K562 (cell line): Measurements from ENCODE around the gene SLC12A6. TPM values are rescaled to one million over a fixed set of nuclear protein-coding genes. Genes with fewer than 3 reads are reported as not detected.

Experiments used
- ATAC-seq: fragments of 200-7000 bp; cut with Tn5 transposase; 3 replicates; pipeline ENCODE4 v1.9.1; 2020; ENCODE audit warnings: moderate library complexity
- BruUV-seq: library from RNA; stranded (reverse); fragments of 400-500 nt; replicated peaks from 2 replicates; lab custom pipeline; 2021; lab: Mats Ljungman, UMichigan
- CTCF ChIA-PET: fragments of 300-600 bp; formaldehyde crosslinking; extraction: SDS; loops from one replicate; lab custom pipeline; 2021; ENCODE audit warnings: low intra/inter-chr PET ratio; lab: Yijun Ruan, JAX
- POLR2A ChIA-PET: fragments of 300-600, 350-650 bp; sonication (Branson Sonifier 250); formaldehyde crosslinking; extraction: SDS; loops from one replicate; lab custom pipeline; 2021; ENCODE audit warnings: antibody characterized with exemption, inconsistent platforms; lab: Yijun Ruan, JAX
- DNase-seq, 4 experiments: peaks; one replicate each; pipeline versions ENCODE4 v3.0.0 to v3.0.0-alpha.2; 2011 to 2018; ENCODE audit warnings: low spot score in 3 of 4, mixed read lengths in 3 of 4; ENCODE audit errors: extremely low read depth in 1 of 4
- FAIRE-seq: peaks from 2 replicates; lab custom pipeline; 2011; peaks lifted over from hg19 to GRCh38; lab: Jason Lieb, UNC
- H2AFZ ChIP-seq: 2 replicates; pipeline ENCODE4 v1.6.0; 2011; ENCODE audit warnings: low read depth, low read length, control low read depth, inconsistent platforms
- H3K27ac ChIP-seq: fragments of 200-600 bp; 3 replicates; pipeline ENCODE4 v1.8.0; 2011; ENCODE audit warnings: low read depth, mild to moderate bottlenecking, control low read depth, inconsistent platforms, low read length, moderate library complexity, mixed read lengths; ENCODE audit errors: extremely low read depth
- H3K27me3 ChIP-seq, 2 experiments: fragments of 300-600 bp in 1 of 2; 2 replicates in 1 of 2; 3 replicates in 1 of 2; pipeline versions ENCODE4 v1.6.0 to v1.8.0; 2011; ENCODE audit warnings: inconsistent platforms in 2 of 2, low read length in 2 of 2, mild to moderate bottlenecking in 1 of 2, mixed read lengths in 1 of 2, moderate library complexity in 1 of 2; ENCODE audit not compliant: control insufficient read depth in 2 of 2, insufficient read depth in 2 of 2
- H3K36me3 ChIP-seq: fragments of 300-600 bp; 3 replicates; pipeline ENCODE4 v1.8.0; 2011; ENCODE audit warnings: mild to moderate bottlenecking, low read length, inconsistent platforms; ENCODE audit not compliant: control insufficient read depth, insufficient read depth
- H3K4me1 ChIP-seq, 2 experiments: fragments of 200-600 bp in 1 of 2; replicated peaks in 1 of 2; 2 replicates in 1 of 2; 3 replicates in 1 of 2; pipeline versions ENCODE4 v1.5.1 to v1.8.0; 2011; ENCODE audit warnings: inconsistent platforms in 2 of 2, low read length in 2 of 2, mild to moderate bottlenecking in 1 of 2, mixed read lengths in 1 of 2, moderate library complexity in 1 of 2; ENCODE audit not compliant: control insufficient read depth in 2 of 2, insufficient read depth in 2 of 2
- H3K4me2 ChIP-seq: 2 replicates; pipeline ENCODE4 v1.6.1; 2011; ENCODE audit warnings: low read length, control low read depth, inconsistent platforms, mixed read lengths; ENCODE audit not compliant: insufficient read depth
- H3K4me3 ChIP-seq: fragments of 200-600 bp; sonication (generic), shearing (Covaris generic); 2 replicates; pipeline ENCODE4 v1.5.1; 2016; ENCODE audit warnings: control low read depth, inconsistent platforms
- H3K79me2 ChIP-seq: fragments of 200-600 bp; 3 replicates; pipeline ENCODE4 v1.8.0; 2011; ENCODE audit warnings: low read length, inconsistent platforms; ENCODE audit not compliant: control insufficient read depth, insufficient read depth
- H3K9ac ChIP-seq, 2 experiments: 2 replicates each; pipeline versions ENCODE4 v1.6.0 to v1.6.1; 2011; ENCODE audit warnings: low read depth in 2 of 2, low read length in 2 of 2, control low read depth in 1 of 2, inconsistent platforms in 1 of 2, mild to moderate bottlenecking in 1 of 2, mixed read lengths in 1 of 2; ENCODE audit not compliant: insufficient read depth in 1 of 2
- H3K9me1 ChIP-seq: one replicate; pipeline ENCODE4 v1.6.0; 2011; ENCODE audit warnings: inconsistent platforms, mild to moderate bottlenecking, low read length, moderate library complexity; ENCODE audit not compliant: control insufficient read depth, insufficient read depth
- H3K9me3 ChIP-seq: replicated peaks from 2 replicates; pipeline ENCODE4 v1.5.1; 2011; ENCODE audit warnings: low read depth, low read length, inconsistent platforms; ENCODE audit not compliant: control insufficient read depth, insufficient read depth
- H4K20me1 ChIP-seq: replicated peaks from 2 replicates; pipeline ENCODE4 v1.6.1; 2011; ENCODE audit warnings: low read length, inconsistent platforms, mixed read lengths; ENCODE audit not compliant: control insufficient read depth, insufficient read depth
- ATF7 ChIP-seq: fragments of 450-650 bp; IDR thresholded peaks from 2 replicates; pipeline ENCODE4 v1.7.1; 2014; ENCODE audit warnings: mild to moderate bottlenecking, moderate library complexity
- CREBBP ChIP-seq: IDR thresholded peaks from one replicate; pipeline ENCODE4 v1.6.1; 2012; ENCODE audit warnings: low read depth, mild to moderate bottlenecking, control low read depth, inconsistent platforms, low read length
- E2F5 ChIP-seq: sonication (generic); formaldehyde crosslinking; IDR thresholded peaks from 2 replicates; pipeline ENCODE4 v1.8.0; 2022; ENCODE audit warnings: mild to moderate bottlenecking, missing genetic modification reagents
- ESRRA ChIP-seq: fragments of 450-650 bp; IDR thresholded peaks from 2 replicates; pipeline ENCODE4 v1.6.1; 2014; ENCODE audit warnings: low read depth, mild to moderate bottlenecking, moderate library complexity, borderline replicate concordance
- HEY1 ChIP-seq: fragments of 250-450 bp; sonication (Bioruptor Pico); IDR thresholded peaks from 2 replicates; pipeline ENCODE4 v1.5.0; 2020; ENCODE audit warnings: mild to moderate bottlenecking, moderate library complexity, borderline replicate concordance
- POLR3A ChIP-seq: IDR thresholded peaks from 2 replicates; pipeline ENCODE4 v1.6.1; 2011; ENCODE audit warnings: borderline replicate concordance, mild to moderate bottlenecking, moderate library complexity; ENCODE audit not compliant: insufficient read length, insufficient read depth; ENCODE audit errors: extremely low read depth
- ZBTB33 ChIP-seq: sonication (generic); formaldehyde crosslinking; IDR thresholded peaks from 2 replicates; pipeline ENCODE4 v1.8.1; 2023; ENCODE audit warnings: mild to moderate bottlenecking, missing genetic modification reagents
- ZC3H11A ChIP-seq: IDR thresholded peaks from 2 replicates; pipeline ENCODE4 v1.6.1; 2012; ENCODE audit warnings: low read depth, low read length, improper control_type of control experiment
- ZNF263 ChIP-seq: sonication (generic); formaldehyde crosslinking; IDR thresholded peaks from 2 replicates; pipeline ENCODE4 v1.8.0; 2022; ENCODE audit warnings: mild to moderate bottlenecking, missing genetic modification reagents, borderline replicate concordance
- ZNF311 ChIP-seq: fragments of 250-450 bp; sonication (Bioruptor Pico); IDR thresholded peaks from 2 replicates; pipeline ENCODE4 v1.4.0; 2020; ENCODE audit warnings: mild to moderate bottlenecking, moderate library complexity
- WGBS: fragments of 100-300 bp; shearing (Covaris generic); methylation state at CpG from one replicate; pipeline ENCODE4 v1.1.6; 2016; ENCODE audit warnings: low coverage, mixed read lengths; ENCODE audit not compliant: insufficient coverage; ENCODE audit errors: missing lambda C conversion rate; 5-methylcytosine and 5-hydroxymethylcytosine counted together
- in situ Hi-C: fragments of 300-500 bp; cut with MboI; formaldehyde crosslinking; loops from 4 replicates; pipeline ENCODE4 v1.15.0; 2018; ENCODE audit warnings: inconsistent platforms, mixed read lengths
- intact Hi-C: fragments of 100-400 bp; cut with micrococcal nuclease; formaldehyde crosslinking; loops from 2 replicates; pipeline ENCODE4 v1.14.2; 2022
- polyA plus RNA-seq, 8 experiments: library from polyadenylated mRNA; depleted of rRNA in 4 of 8; stranded (reverse) in 5 of 8; unstranded in 3 of 8; fragments of >200 nt; fragmentation: Nextera tagmentation in 2 of 8; fragmentation: Illumina TruSeq in 1 of 8; extraction: Ambion mirVana in 2 of 8; extraction: Trizol in 1 of 8; gene quantifications; 2 replicates each; pipeline versions ENCODE4 v1.2.1 to v1.2.3, GENCODE V29; 2011 to 2014; ENCODE audit warnings: inconsistent platforms in 1 of 8, missing spikeins in 1 of 8
- total RNA-seq, 7 experiments: library from RNA; depleted of rRNA in 6 of 7; stranded (reverse); fragments of >200 nt in 6 of 7; fragmentation: Illumina TruSeq in 2 of 7; extraction: Trizol in 2 of 7; gene quantifications; 2 replicates each; pipeline versions ENCODE4 v1.2.1 to v1.2.3, GENCODE V29; 2011 to 2021; ENCODE audit warnings: low replicate concordance in 1 of 7
- TF ChIP-seq, protein P1 (sequence below), 2 experiments: IDR thresholded peaks; 2 replicates each; pipeline ENCODE4 v1.6.1; 2012; ENCODE audit warnings: improper control_type of control experiment in 2 of 2, low read depth in 2 of 2, low read length in 2 of 2, borderline replicate concordance in 1 of 2

Gene SLC12A6
- total and polyA plus RNA-seq, 9 of the 15 experiments (the other 6 are each of a cell fraction or from before 2014, with no cell fraction given): 1.4 to 16.4 (median 6.7) TPM

DNA sequence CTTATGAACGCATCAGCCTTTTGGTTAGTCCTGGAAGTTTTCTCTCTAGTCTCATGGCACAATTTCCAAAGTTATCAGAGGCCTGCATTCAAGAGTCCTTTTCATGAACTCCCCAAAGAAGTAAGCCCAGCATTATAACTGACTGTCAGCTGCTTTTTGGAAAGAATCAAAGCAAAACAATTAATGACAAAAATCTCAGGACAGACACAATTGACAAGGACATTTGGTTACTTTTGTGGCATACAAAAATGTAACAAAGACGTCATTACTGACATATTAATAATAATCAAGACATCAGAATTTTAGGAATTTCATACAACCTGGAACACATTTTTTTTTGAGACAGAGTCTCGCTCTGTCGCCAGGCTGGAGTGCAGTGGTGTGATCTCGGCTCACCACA, 148.9 kb downstream of the SLC12A6 start:
- H3K9ac ChIP-seq: no peak overlapping the region
- H3K9me3 ChIP-seq: 0 out of 2 replicates have a peak, but pooled peaks cover 1% of the 10 kb centered on the region
- H2AFZ ChIP-seq: no peak overlapping the region
- WGBS: 73% methylated on average over 5 of the region's 5 CpGs
- H3K36me3 ChIP-seq: peaks cover 4% of the 10 kb centered on the region; the same call in 1 of the 3 replicates
- H3K9me1 ChIP-seq: no peaks in the 10 kb centered on the region
- H3K27ac ChIP-seq: no peak overlapping the region
- in situ Hi-C loops: no loop called here
- peaks cover 0 to 8% of the 10 kb centered on the region in 2 experiments; a peak in 1 of 5 replicates for H3K4me1 ChIP-seq
- peaks cover 21% of the 10 kb centered on the region for H3K79me2 ChIP-seq
- H3K4me2 ChIP-seq: no peak overlapping the region
- DNase-seq: no peak
- no peak overlapping the region for H3K4me3 ChIP-seq
- FAIRE-seq: no peak
- ChIA-PET CTCF (interaction anchor here (0.7 kb wide), 1 partner anchor 611 kb away, joined by 3 read pairs; no protein-coding TSS in a partner anchor), POLR2A (interaction anchor here (0.6 to 1.0 kb wide), 3 partner anchors 9 to 369 kb away, joined by 3 read pairs; no protein-coding TSS in a partner anchor)
- no TSS peak for BruUV-seq
- intact Hi-C loops: no loop called here
- ATAC-seq: no peak
- TF ChIP-seq POLR3A (no peak), ZBTB33 (CRISPR knock-in tag) (no peak), ZC3H11A (no peak), ATF7 (no peak), ZNF263 (CRISPR knock-in tag) (no peak), ZNF311 (CRISPR knock-in tag) (no peak), HEY1 (CRISPR knock-in tag) (no peak), E2F5 (no peak), CREBBP (no peak), ESRRA (no peak)
- TF ChIP-seq, protein P1, sequence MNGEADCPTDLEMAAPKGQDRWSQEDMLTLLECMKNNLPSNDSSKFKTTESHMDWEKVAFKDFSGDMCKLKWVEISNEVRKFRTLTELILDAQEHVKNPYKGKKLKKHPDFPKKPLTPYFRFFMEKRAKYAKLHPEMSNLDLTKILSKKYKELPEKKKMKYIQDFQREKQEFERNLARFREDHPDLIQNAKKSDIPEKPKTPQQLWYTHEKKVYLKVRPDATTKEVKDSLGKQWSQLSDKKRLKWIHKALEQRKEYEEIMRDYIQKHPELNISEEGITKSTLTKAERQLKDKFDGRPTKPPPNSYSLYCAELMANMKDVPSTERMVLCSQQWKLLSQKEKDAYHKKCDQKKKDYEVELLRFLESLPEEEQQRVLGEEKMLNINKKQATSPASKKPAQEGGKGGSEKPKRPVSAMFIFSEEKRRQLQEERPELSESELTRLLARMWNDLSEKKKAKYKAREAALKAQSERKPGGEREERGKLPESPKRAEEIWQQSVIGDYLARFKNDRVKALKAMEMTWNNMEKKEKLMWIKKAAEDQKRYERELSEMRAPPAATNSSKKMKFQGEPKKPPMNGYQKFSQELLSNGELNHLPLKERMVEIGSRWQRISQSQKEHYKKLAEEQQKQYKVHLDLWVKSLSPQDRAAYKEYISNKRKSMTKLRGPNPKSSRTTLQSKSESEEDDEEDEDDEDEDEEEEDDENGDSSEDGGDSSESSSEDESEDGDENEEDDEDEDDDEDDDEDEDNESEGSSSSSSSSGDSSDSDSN (IDR thresholded peaks at IDR 0.05; ENCODE audit: borderline replicate concordance in 1 of 2, low read depth in 2 of 2, low read length in 2 of 2): no peak
- no peaks in the 10 kb centered on the region for H4K20me1 ChIP-seq
- H3K27me3 ChIP-seq: no peaks in the 10 kb centered on the region
